Thyroid gland (tissue), 4 donors: Measurements from ENCODE around the gene ZC3H12C.

Experiments used
- POLR2A ChIP-seq, 2 donors: fragments of 450-650 bp; IDR thresholded peaks; one replicate each; pipeline ENCODE4 v1.6.1; 2017; ENCODE audit warnings: antibody characterized with exemption in 2 of 2, mild to moderate bottlenecking in 2 of 2, moderate library complexity in 1 of 2
- TF ChIP-seq, protein P1 (sequence below), 6 experiments: fragments of 200-600 bp in 3 of 6; fragments of 450-650 bp in 3 of 6; sonication (generic) in 3 of 6; IDR thresholded peaks; one replicate each; pipeline ENCODE4 v1.5.1; 2016 to 2019; ENCODE audit warnings: antibody characterized with exemption in 6 of 6, mild to moderate bottlenecking in 2 of 6, inconsistent platforms in 1 of 6, moderate library complexity in 1 of 6

DNA sequence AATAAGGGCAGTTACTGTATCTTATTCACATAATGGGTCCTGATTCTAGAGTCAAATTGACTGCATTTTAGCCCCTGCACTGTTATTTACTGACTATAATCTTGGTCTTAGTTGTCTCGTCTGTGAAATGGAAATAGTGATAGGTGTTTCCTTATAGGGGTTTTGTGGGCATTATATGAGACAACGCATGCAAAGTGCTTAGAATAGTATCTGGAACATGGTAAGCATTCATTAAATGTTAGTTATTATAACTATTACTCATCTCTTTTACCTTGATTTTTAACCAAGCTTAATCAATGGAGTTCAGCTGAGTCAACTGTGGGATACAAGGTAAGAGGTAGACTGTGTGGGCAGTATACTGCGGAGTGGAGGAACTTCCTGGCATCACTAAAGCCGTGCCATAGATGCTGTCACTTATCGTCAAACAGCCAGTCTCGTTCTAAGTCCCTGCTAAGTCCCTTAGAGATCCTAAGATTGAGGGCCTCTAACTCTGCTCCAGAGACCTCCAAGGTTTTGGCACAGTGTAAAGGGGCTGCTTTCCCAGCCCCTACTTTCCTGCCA is 2.6 kb upstream of the ZC3H12C start:
- TF ChIP-seq POLR2A (IDR thresholded peaks at IDR 0.05): no peak
- TF ChIP-seq, protein P1, sequence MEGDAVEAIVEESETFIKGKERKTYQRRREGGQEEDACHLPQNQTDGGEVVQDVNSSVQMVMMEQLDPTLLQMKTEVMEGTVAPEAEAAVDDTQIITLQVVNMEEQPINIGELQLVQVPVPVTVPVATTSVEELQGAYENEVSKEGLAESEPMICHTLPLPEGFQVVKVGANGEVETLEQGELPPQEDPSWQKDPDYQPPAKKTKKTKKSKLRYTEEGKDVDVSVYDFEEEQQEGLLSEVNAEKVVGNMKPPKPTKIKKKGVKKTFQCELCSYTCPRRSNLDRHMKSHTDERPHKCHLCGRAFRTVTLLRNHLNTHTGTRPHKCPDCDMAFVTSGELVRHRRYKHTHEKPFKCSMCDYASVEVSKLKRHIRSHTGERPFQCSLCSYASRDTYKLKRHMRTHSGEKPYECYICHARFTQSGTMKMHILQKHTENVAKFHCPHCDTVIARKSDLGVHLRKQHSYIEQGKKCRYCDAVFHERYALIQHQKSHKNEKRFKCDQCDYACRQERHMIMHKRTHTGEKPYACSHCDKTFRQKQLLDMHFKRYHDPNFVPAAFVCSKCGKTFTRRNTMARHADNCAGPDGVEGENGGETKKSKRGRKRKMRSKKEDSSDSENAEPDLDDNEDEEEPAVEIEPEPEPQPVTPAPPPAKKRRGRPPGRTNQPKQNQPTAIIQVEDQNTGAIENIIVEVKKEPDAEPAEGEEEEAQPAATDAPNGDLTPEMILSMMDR (IDR thresholded peaks at IDR 0.05): no peak
